ENCODE data around the gene MICB.
"Not testable (repeated sequence)": the region's sequence is repeated elsewhere in the genome, so short reads cannot be mapped to it uniquely, and the experiment has no call there.

The MICB gene

DNA sequence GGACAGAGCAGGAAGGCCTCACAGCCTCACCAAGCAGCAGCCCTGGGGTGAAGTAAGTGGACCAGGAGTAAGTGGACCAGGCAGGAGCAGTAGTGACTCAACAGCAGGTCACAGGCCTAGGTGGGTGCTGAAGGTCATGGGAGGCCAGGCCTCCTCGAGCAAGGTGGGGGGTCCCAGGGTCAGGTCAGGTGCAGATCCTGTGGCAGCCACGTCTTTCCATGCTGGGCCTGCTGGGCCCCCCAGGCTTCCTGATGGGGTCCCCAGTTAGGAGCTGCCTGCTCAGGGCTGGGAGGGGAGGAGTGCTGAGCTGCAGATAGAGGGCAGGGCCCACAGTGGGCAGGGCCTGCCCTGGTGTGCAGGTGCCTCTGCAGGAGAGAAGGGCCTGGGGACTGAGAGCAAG, 11.1 kb downstream of the MICB start:
- DNase-seq (ENCODE audit: low spot score): not testable (repeated sequence)

GRCh38 chr6:31510007-31510406, 12.1 kb downstream of the MICB start:
- no peak for DNase-seq (ENCODE audit: low spot score)

GRCh38 chr6:31513456-31514165, 15.7 kb downstream of the MICB start:
- no peak for DNase-seq (ENCODE audit: low spot score)

DNA sequence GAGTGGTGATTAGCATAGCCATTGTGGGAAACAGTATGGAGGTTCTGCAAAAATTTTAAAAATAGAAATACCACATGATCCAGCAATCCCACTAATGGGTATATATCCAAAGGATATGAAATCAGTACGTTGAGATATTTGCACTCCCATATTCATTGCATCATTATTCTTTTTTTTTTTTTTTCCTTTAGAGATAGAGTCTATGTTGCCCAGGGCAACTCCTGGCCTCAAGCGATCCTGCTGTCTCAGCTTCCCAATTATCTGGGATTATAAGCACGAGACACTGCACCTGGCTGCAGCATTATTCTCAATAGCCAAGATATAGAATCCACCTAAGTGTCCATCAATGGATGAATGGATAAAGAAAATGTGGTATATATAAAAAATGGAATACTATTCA, 23.9 kb downstream of the MICB start:
- DNase-seq (ENCODE audit: low spot score): no peak

GRCh38 chr6:31525553-31525931, 27.6 kb downstream of the MICB start:
- no peak for DNase-seq (ENCODE audit: low spot score)

GRCh38 chr6:31525932-31526591, 28.1 kb downstream of the MICB start:
- DNase-seq (ENCODE audit: low spot score): no peak

DNA sequence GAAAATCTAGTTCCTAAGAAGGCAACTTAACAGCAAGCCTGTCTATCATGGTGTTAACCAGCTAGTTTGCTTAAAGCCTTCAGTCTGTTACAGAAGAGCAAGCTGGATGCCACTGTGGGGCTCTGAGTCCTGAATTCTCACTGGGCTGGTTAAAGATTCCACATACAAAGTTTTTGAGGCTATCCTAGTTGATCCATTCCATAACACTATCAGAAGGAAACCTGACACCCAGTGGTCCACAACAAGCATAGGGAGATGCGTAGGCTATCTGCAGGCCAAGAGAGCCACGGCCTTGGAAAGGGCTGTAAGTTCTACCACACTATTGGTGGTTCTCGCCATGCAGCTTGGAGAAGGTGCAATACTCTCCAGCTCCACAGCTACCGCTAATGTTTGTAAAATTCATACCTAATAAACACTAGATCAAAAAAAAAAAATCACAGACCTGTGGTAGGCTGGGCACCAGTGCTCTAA, 30.4 kb downstream of the MICB start:
- no peak for DNase-seq (ENCODE audit: low spot score)

DNA sequence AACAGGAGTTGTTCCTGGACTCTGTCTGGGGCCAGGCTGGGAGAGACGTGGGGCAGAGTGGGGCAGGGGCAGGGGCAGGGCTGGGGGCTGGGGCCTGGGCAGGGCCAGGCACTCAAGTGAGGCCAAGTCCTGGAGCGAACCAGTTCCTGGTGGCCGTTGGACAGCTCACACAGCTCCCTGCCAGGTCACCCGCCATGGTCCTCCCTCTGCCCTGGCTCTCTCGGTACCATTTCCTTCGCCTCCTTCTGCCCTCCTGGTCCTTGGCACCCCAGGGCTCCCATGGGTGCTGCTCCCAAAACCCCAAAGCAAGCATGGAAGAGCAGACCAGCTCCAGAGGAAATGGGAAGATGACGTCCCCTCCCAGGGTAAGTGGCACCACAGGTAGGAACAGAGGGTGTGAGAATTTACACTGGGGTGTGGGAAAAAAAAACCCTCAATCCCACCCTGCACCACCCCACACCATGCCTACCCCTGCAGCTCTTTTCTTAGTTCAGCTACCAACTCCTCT, 30.9 kb downstream of the MICB start, which contains the start of gene MCCD1:
TSS of gene MCCD1 (plus strand) at position 142 of the 508 bp plus-strand sequence. CDS start at position 195, 53 bp downstream.
- DNase-seq (ENCODE audit: low spot score): no peak

- DNase-seq (ENCODE audit: low spot score): no peak
Observed at GRCh38 chr6:31529329-31530150, 31.6 kb downstream of the MICB start.

- no peak for DNase-seq (ENCODE audit: low spot score)
Observed at GRCh38 chr6:31530659-31531058, 32.7 kb downstream of the MICB start.

GRCh38 chr6:31531162-31531561, 33.2 kb downstream of the MICB start:
- DNase-seq (ENCODE audit: low spot score): no peak

DNA sequence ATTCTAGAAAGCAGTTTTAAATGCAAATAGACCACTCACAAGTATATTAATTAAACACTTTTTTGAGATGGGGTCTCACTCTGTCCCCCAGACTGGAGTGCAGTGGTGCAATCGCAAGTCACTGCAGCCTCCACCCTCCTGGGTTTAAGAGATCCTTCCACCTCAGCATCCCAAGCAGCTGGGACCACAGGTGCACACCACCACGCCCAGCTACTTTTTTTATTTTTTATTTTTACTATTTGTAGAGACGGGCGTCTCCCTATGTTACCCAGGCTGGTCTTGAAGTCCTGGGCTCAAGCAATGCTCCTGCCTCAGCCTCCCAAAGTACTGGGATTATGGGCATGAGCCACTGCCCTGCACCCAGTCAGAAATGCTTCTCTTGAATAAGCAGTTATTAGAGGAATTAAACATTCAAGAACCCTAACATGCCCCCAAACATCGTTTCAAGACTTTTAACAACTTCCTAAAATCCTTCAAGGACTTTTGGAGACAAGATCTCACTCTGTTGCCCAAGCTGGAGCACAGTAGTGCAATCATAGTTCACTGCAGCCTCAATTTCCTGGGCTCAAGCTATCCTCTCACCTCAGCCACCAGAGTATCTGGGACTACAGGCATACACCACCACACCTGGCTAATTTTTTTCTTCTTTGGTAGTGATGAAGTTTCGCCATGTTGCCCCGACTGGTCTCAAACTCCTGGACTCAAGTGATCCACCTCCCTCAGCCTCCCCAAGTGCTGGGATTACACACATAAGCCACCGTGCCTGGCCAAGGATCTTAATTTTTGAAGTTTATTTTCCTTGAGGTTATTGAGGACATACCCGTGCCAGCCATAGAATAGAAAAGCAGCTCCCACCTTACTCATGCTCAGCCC, 34.1 kb downstream of the MICB start:
- no peak for DNase-seq (ENCODE audit: low spot score)

DNA sequence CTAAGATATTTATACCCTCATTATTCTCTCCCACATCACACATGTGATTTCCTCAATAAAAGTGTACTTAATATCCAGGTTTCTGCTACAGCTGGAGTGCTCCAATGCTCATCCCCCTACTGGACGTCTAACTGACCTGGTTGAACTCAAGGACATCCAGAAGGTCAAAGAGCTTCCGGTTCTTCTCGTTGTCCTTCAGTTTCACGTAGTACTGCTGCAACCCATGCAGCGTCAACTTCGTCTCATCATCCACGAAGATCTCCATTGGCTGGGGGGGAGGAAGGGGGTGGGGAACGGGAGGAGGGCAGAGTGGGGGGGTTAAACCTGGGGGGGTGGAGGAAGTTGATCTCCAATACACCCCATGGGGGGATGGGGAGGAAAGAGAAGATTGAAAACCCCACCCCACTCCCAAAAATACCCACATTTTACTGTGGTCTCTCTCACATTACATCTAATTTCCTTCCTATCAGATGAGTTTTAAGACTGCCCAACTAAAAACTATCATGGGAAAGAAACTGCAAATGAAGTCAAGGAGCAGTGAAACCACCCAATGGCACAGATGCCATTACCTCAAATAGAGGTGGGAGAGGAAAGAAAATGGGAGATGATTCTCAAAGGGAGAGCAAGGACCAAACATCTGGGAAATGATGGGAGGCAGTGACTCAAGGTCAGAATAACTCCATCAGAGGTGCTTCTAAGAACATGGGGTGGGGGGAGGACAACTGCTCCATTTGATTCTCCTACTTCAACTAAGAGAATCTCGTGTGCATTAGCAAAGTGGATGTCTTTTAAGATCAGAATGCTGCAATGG, 34.9 kb downstream of the MICB start:
- no peak for DNase-seq (ENCODE audit: low spot score)

- DNase-seq (ENCODE audit: low spot score): no peak
Observed at GRCh38 chr6:31533455-31533841, 35.5 kb downstream of the MICB start.

DNA sequence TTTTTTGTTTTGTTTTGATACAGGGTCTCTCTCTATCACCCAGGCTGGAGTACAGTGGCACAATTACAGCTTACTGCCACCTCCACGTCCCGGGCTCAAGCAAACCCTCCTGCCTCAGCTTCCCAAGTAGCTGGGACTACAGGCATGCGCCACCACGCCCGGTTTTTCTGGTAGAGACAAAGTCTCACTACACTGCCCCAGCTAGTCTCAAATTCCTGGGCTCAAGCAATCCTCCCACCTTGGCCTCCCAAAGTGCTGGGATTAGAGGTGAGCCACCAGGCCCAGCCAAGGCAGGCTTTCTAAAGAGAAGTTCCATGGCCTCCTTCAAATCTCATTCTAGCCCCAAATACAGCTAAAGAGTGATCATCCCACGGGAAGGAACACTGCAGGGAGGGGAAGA, 36.1 kb downstream of the MICB start:
- DNase-seq (ENCODE audit: low spot score): no peak

GRCh38 chr6:31534521-31535040, 36.6 kb downstream of the MICB start:
- DNase-seq (ENCODE audit: low spot score): no peak

- DNase-seq (ENCODE audit: low spot score): no peak
Observed at GRCh38 chr6:31535538-31536324, 37.8 kb downstream of the MICB start.

DNA sequence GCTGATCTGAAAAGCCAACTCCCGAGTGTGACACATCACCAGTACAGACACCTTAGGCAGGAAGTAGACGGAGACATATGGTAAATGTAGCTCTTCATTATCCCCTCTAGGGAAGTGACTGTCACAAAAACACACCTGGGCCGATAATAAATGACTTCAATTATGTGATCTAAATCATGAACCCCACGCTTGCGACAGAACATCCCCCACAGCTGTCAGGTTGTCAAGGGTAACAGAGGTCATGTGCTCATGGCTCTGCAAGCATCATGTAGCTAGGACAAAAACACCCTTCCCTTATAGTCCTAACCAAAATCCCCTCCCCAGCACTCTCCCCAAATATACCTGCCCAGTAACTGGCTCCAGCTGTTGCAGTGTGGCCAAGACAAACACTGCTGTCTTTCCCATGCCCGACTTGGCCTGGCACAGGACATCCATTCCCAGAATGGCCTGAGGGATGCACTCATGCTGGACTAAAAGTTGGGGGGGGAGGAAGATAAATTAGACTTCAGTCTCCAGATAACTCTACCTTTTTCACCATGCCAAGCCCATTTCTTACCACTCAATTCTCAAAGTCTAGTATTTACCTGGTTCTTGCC, 41.0 kb downstream of the MICB start:
- no peak for DNase-seq (ENCODE audit: low spot score)

GRCh38 chr6:31540640-31541039, 42.7 kb downstream of the MICB start:
- DNase-seq (ENCODE audit: low spot score): no peak
